CD14-positive monocyte (primary cell): ENCODE results near the gene ATP5PD. TPM values are rescaled to one million over a fixed set of nuclear protein-coding genes. Genes with fewer than 3 reads are reported as not detected.
"Not testable (repeated sequence)": the region's sequence is repeated elsewhere in the genome, so short reads cannot be mapped to it uniquely, and the experiment has no call there.

Source experiments
- DNase-seq, 3 donors: peaks; one replicate each; pipeline ENCODE4 v3.0.0-alpha.2; 2011 to 2022
- H2AFZ ChIP-seq: 2 replicates; pipeline ENCODE4 v1.6.0; 2012; ENCODE audit warnings: mild to moderate bottlenecking, low read depth, low read length, inconsistent platforms; ENCODE audit not compliant: insufficient read depth, poor library complexity, severe bottlenecking
- H3K27ac ChIP-seq, 2 donors: 1 replicate in 1 of 2; 2 replicates in 1 of 2; pipeline ENCODE4 v1.5.1; 2012 to 2013; ENCODE audit warnings: low read length in 2 of 2, control low read depth in 1 of 2, inconsistent platforms in 1 of 2, low read depth in 1 of 2, mild to moderate bottlenecking in 1 of 2
- H3K27me3 ChIP-seq, 2 donors: one replicate each; pipeline versions ENCODE4 v1.6.0 to v1.6.1; 2011 to 2013; ENCODE audit warnings: low read length in 2 of 2; ENCODE audit not compliant: control insufficient read depth in 2 of 2, insufficient read depth in 2 of 2
- H3K36me3 ChIP-seq, 2 donors: replicated peaks in 1 of 2; 1 replicate in 1 of 2; 2 replicates in 1 of 2; pipeline versions ENCODE4 v1.5.1 to v1.6.1; 2012 to 2013; ENCODE audit warnings: low read length in 2 of 2, control low read depth in 1 of 2, inconsistent platforms in 1 of 2, mild to moderate bottlenecking in 1 of 2; ENCODE audit not compliant: insufficient read depth in 2 of 2, control insufficient read depth in 1 of 2
- H3K4me1 ChIP-seq, 2 donors: 1 replicate in 1 of 2; 2 replicates in 1 of 2; pipeline versions ENCODE4 v1.5.1 to v1.6.1; 2012 to 2013; ENCODE audit warnings: low read length in 2 of 2, control low read depth in 1 of 2, inconsistent platforms in 1 of 2, mild to moderate bottlenecking in 1 of 2, moderate library complexity in 1 of 2; ENCODE audit not compliant: insufficient read depth in 2 of 2, control insufficient read depth in 1 of 2
- H3K4me2 ChIP-seq: replicated peaks from 2 replicates; pipeline ENCODE3; 2012; ENCODE audit warnings: low read length, moderate library complexity, mild to moderate bottlenecking; ENCODE audit not compliant: poor library complexity, severe bottlenecking; ENCODE audit errors: extremely low read depth
- H3K4me3 ChIP-seq, 3 experiments: fragments of 200-600 bp in 1 of 3; sonication (generic) in 1 of 3; replicated peaks in 1 of 3; 1 replicate in 2 of 3; 2 replicates in 1 of 3; pipeline ENCODE4 v1.5.1; 2011 to 2013; ENCODE audit warnings: low read length in 3 of 3, mild to moderate bottlenecking in 3 of 3, control low read depth in 2 of 3, low read depth in 2 of 3, inconsistent platforms in 1 of 3, moderate library complexity in 1 of 3
- H3K79me2 ChIP-seq: 2 replicates; pipeline ENCODE4 v1.6.0; 2012; ENCODE audit warnings: mild to moderate bottlenecking, control low read depth, inconsistent platforms, low read length, moderate library complexity; ENCODE audit not compliant: insufficient read depth
- H3K9ac ChIP-seq: 2 replicates; pipeline ENCODE4 v1.6.0; 2017; ENCODE audit warnings: low read length, mild to moderate bottlenecking; ENCODE audit not compliant: insufficient read depth, poor library complexity, severe bottlenecking
- H3K9me3 ChIP-seq, 2 donors: replicated peaks in 1 of 2; 1 replicate in 1 of 2; 2 replicates in 1 of 2; pipeline versions ENCODE4 v1.5.1 to v1.6.1; 2012 to 2013; ENCODE audit warnings: low read length in 2 of 2, control low read depth in 1 of 2; ENCODE audit not compliant: control insufficient read depth in 1 of 2, insufficient read depth in 1 of 2
- H4K20me1 ChIP-seq: 2 replicates; pipeline ENCODE4 v1.6.0; 2012; ENCODE audit warnings: mild to moderate bottlenecking, low read length, control low read depth, moderate library complexity; ENCODE audit not compliant: insufficient read depth
- H3K27ac Mint-ChIP-seq, 7 donors: one replicate each; pipeline ENCODE4 v1.8.0; 2020; ENCODE audit warnings: mild to moderate bottlenecking in 7 of 7, mixed read lengths in 7 of 7, moderate library complexity in 6 of 7, inconsistent platforms in 2 of 7
- H3K27me3 Mint-ChIP-seq, 3 donors: one replicate each; pipeline ENCODE4 v1.8.0; 2021 to 2022; ENCODE audit warnings: low read depth in 3 of 3, mild to moderate bottlenecking in 3 of 3, mixed read lengths in 3 of 3, moderate library complexity in 3 of 3, inconsistent platforms in 1 of 3
- H3K36me3 Mint-ChIP-seq, 2 donors: one replicate each; pipeline ENCODE4 v1.8.0; 2020; ENCODE audit warnings: mixed read lengths in 2 of 2, inconsistent platforms in 1 of 2, mild to moderate bottlenecking in 1 of 2
- H3K4me1 Mint-ChIP-seq: one replicate; pipeline ENCODE4 v1.8.0; 2020; ENCODE audit warnings: mild to moderate bottlenecking, mixed read lengths
- H3K4me3 Mint-ChIP-seq, 2 donors: one replicate each; pipeline ENCODE4 v1.8.0; 2020; ENCODE audit warnings: mild to moderate bottlenecking in 2 of 2, mixed read lengths in 2 of 2, moderate library complexity in 1 of 2
- H3K9me3 Mint-ChIP-seq, 7 donors: one replicate each; pipeline ENCODE4 v1.8.0; 2020 to 2022; ENCODE audit warnings: mixed read lengths in 7 of 7, mild to moderate bottlenecking in 6 of 7, moderate library complexity in 6 of 7, inconsistent platforms in 2 of 7
- WGBS: methylation state at CpG from one replicate; pipeline ENCODE4 v1.1.5; 2013; ENCODE audit warnings: missing lambda C conversion rate; ENCODE audit not compliant: insufficient coverage; 5-methylcytosine and 5-hydroxymethylcytosine counted together
- intact Hi-C, 2 donors: fragments of 100-400 bp; cut with micrococcal nuclease; formaldehyde crosslinking; loops; one replicate each; pipeline versions ENCODE4 v1.15.0 to v1.15.1; 2023
- polyA plus RNA-seq, 3 donors: library from polyadenylated mRNA; depleted of rRNA in 1 of 3; unstranded in 2 of 3; stranded (reverse) in 1 of 3; fragments of 300-500 nt in 2 of 3; fragments of >200 nt in 1 of 3; fragmentation: Illumina TruSeq in 2 of 3; gene quantifications; 1 replicate in 2 of 3; 2 replicates in 1 of 3; pipeline ENCODE4 v1.2.3, GENCODE V29; 2012 to 2021
- TF ChIP-seq, protein P1 (sequence below): fragments of 200-600 bp; IDR thresholded peaks from one replicate; pipeline ENCODE4 v1.8.0; 2022; ENCODE audit warnings: antibody characterized with exemption, mild to moderate bottlenecking

Gene ATP5PD
- polyA plus RNA-seq, 3 donors = 139 to 451 (median 437) TPM

GRCh38 chr17:75006653-75007052 is 40.1 kb downstream of the ATP5PD start:
- no peak overlapping the region for H3K4me3 Mint-ChIP-seq
- no peaks in the 10 kb centered on the region for H3K36me3 ChIP-seq
- no peak overlapping the region for H3K4me3 ChIP-seq
- peak in 2 of 3 donors; percentile 19 to 38 for DNase-seq
- H3K9me3 ChIP-seq = no peaks in the 10 kb centered on the region
- 63% methylated on average over 4 of the region's 5 CpGs for WGBS
- no peak overlapping the region for H3K4me2 ChIP-seq
- TF ChIP-seq, protein P1, sequence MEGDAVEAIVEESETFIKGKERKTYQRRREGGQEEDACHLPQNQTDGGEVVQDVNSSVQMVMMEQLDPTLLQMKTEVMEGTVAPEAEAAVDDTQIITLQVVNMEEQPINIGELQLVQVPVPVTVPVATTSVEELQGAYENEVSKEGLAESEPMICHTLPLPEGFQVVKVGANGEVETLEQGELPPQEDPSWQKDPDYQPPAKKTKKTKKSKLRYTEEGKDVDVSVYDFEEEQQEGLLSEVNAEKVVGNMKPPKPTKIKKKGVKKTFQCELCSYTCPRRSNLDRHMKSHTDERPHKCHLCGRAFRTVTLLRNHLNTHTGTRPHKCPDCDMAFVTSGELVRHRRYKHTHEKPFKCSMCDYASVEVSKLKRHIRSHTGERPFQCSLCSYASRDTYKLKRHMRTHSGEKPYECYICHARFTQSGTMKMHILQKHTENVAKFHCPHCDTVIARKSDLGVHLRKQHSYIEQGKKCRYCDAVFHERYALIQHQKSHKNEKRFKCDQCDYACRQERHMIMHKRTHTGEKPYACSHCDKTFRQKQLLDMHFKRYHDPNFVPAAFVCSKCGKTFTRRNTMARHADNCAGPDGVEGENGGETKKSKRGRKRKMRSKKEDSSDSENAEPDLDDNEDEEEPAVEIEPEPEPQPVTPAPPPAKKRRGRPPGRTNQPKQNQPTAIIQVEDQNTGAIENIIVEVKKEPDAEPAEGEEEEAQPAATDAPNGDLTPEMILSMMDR = no peak
- H3K27me3 Mint-ChIP-seq = peaks cover 1 to 10% (median 4%) of the 10 kb centered on the region in 3 donors
- H3K27ac Mint-ChIP-seq = no peak overlapping the region
- no peaks in the 10 kb centered on the region for H3K27me3 ChIP-seq
- no peaks in the 10 kb centered on the region for H3K4me1 ChIP-seq
- H4K20me1 ChIP-seq = no peaks in the 10 kb centered on the region
- intact Hi-C loops = loop anchor here in 1 of 2 donors (5.0 kb wide), 1 partner anchor 44 kb away; no protein-coding TSS in a partner anchor
- H3K27ac ChIP-seq = no peak overlapping the region
- no peaks in the 10 kb centered on the region for H3K79me2 ChIP-seq
- H2AFZ ChIP-seq = no peak overlapping the region
- H3K9ac ChIP-seq = no peak overlapping the region
- H3K36me3 Mint-ChIP-seq = no peaks in the 10 kb centered on the region
- H3K9me3 Mint-ChIP-seq = no peaks in the 10 kb centered on the region
- peaks cover 5% of the 10 kb centered on the region for H3K4me1 Mint-ChIP-seq

GRCh38 chr17:75006084-75006483 is 40.7 kb downstream of the ATP5PD start:
- not testable (repeated sequence) for H3K9me3 ChIP-seq, H3K27ac Mint-ChIP-seq

More at GRCh38 chr17:75006084-75006483, 40.7 kb downstream of the ATP5PD start:
- H3K9me3 Mint-ChIP-seq, H3K79me2 ChIP-seq, H3K4me1 ChIP-seq, H4K20me1 ChIP-seq, H3K27ac ChIP-seq, H3K36me3 Mint-ChIP-seq, H2AFZ ChIP-seq, H3K9ac ChIP-seq, H3K4me3 ChIP-seq, H3K36me3 ChIP-seq, DNase-seq, H3K27me3 ChIP-seq, H3K4me2 ChIP-seq, H3K4me1 Mint-ChIP-seq, H3K4me3 Mint-ChIP-seq, H3K27me3 Mint-ChIP-seq: not testable (repeated sequence)
- intact Hi-C loops = loop anchor here in 1 of 2 donors (5.0 kb wide), 1 partner anchor 44 kb away; no protein-coding TSS in a partner anchor
- 100% methylated on average over 2 of the region's 6 CpGs for WGBS
